Spinal cord (tissue), 10 donors: ENCODE data around the gene HDAC9. TPM values are rescaled to one million over a fixed set of nuclear protein-coding genes. Genes with fewer than 3 reads are reported as not detected.
A peak's percentile ranks its signal among the peaks of the same experiment; 100 is the strongest.
"Not testable (repeated sequence)": the region's sequence is repeated elsewhere in the genome, so short reads cannot be mapped to it uniquely, and the experiment has no call there.

ENCODE experiments used
- DNase-seq, 6 donors: peaks; one replicate each; pipeline versions ENCODE4 v3.0.0 to v3.0.0-alpha.2; 2013 to 2015; ENCODE audit warnings: low spot score in 6 of 6, low read depth in 4 of 6
- H3K27ac ChIP-seq: one replicate; pipeline ENCODE4 v1.5.1; 2013; ENCODE audit warnings: low read depth, low read length, control low read depth
- H3K27me3 ChIP-seq: one replicate; pipeline ENCODE4 v1.6.1; 2013; ENCODE audit warnings: low read length; ENCODE audit not compliant: control insufficient read depth, insufficient read depth
- H3K36me3 ChIP-seq: one replicate; pipeline ENCODE4 v1.6.1; 2013; ENCODE audit warnings: low read length; ENCODE audit not compliant: control insufficient read depth, insufficient read depth
- H3K4me1 ChIP-seq: one replicate; pipeline ENCODE4 v1.6.1; 2013; ENCODE audit warnings: low read length; ENCODE audit not compliant: control insufficient read depth, insufficient read depth
- H3K4me3 ChIP-seq: one replicate; pipeline ENCODE4 v1.5.1; 2013; ENCODE audit warnings: low read depth, low read length, control low read depth
- H3K9me3 ChIP-seq: one replicate; pipeline ENCODE4 v1.6.1; 2013; ENCODE audit warnings: low read length; ENCODE audit not compliant: control insufficient read depth, insufficient read depth
- WGBS: methylation state at CpG from one replicate; pipeline ENCODE4 v1.1.5; 2013; ENCODE audit warnings: missing lambda C conversion rate; ENCODE audit not compliant: insufficient coverage; 5-methylcytosine and 5-hydroxymethylcytosine counted together
- polyA plus RNA-seq, 2 donors: library from polyadenylated mRNA; unstranded; fragments of 120-200 nt; gene quantifications; one replicate each; pipeline ENCODE4 v1.2.1, GENCODE V29; 2013; ENCODE audit not compliant: insufficient read length in 2 of 2
- total RNA-seq, 2 donors: library from RNA; depleted of rRNA in 1 of 2; stranded (reverse); fragments of 120-200 nt in 1 of 2; fragments of >200 nt in 1 of 2; gene quantifications; one replicate each; pipeline versions ENCODE4 v1.2.3 to v1.2.4, GENCODE V29; 2013 to 2014
- donor health status: healthy.

The HDAC9 gene
- total and polyA plus RNA-seq, 4 donors = 21.4 to 58.5 (median 29.3) TPM

- H3K27ac ChIP-seq, DNase-seq, H3K9me3 ChIP-seq, H3K36me3 ChIP-seq, H3K4me3 ChIP-seq, H3K27me3 ChIP-seq, H3K4me1 ChIP-seq: not testable (repeated sequence)
- WGBS = 91% methylated on average over 15 of the region's 20 CpGs
Observed at GRCh38 chr7:18990700-18991099, 495.2 kb downstream of the HDAC9 start.

- Histone ChIP-seq H3K4me1 (no peaks in the 10 kb centered on the region), H3K9me3 (no peaks in the 10 kb centered on the region), H3K27ac (no peak overlapping the region), H3K27me3 (no peaks in the 10 kb centered on the region), H3K4me3 (no peak overlapping the region), H3K36me3 (no peaks in the 10 kb centered on the region)
- WGBS = no CpG with 5 or more reads among the region's 3 CpGs
- no peak for DNase-seq
Observed at GRCh38 chr7:18993933-18994668, 498.6 kb downstream of the HDAC9 start.

- Histone ChIP-seq H3K4me1 (no peaks in the 10 kb centered on the region), H3K4me3 (no peak overlapping the region), H3K27me3 (no peaks in the 10 kb centered on the region), H3K9me3 (no peaks in the 10 kb centered on the region), H3K36me3 (no peaks in the 10 kb centered on the region), H3K27ac (no peak overlapping the region)
- WGBS = 75% methylated on average over 1 of the region's 3 CpGs
- DNase-seq = no peak
Observed at GRCh38 chr7:18995270-18995671, 499.7 kb downstream of the HDAC9 start.

- Histone ChIP-seq H3K36me3 (no peaks in the 10 kb centered on the region), H3K27me3 (no peaks in the 10 kb centered on the region), H3K9me3 (no peaks in the 10 kb centered on the region), H3K27ac (no peak overlapping the region), H3K4me3 (no peak overlapping the region), H3K4me1 (no peaks in the 10 kb centered on the region)
- peak in 2 of 6 donors; percentile 50 to 58 for DNase-seq
- 20% methylated on average over 1 of the region's 5 CpGs for WGBS
Observed at GRCh38 chr7:18995811-18996426, 500.4 kb downstream of the HDAC9 start.

- WGBS = 50% methylated on average over 1 of the region's 2 CpGs
- H3K36me3 ChIP-seq = no peaks in the 10 kb centered on the region
- no peak for DNase-seq
- no peaks in the 10 kb centered on the region for H3K4me1 ChIP-seq
- no peaks in the 10 kb centered on the region for H3K27me3 ChIP-seq
- H3K9me3 ChIP-seq = no peaks in the 10 kb centered on the region
- no peak overlapping the region for H3K27ac ChIP-seq
- H3K4me3 ChIP-seq = no peak overlapping the region
Observed at GRCh38 chr7:18996583-18996982, 501.0 kb downstream of the HDAC9 start.

- Histone ChIP-seq H3K9me3 (no peaks in the 10 kb centered on the region), H3K4me1 (no peaks in the 10 kb centered on the region), H3K27me3 (no peaks in the 10 kb centered on the region), H3K36me3 (no peaks in the 10 kb centered on the region), H3K27ac (no peak overlapping the region), H3K4me3 (no peak overlapping the region)
- DNase-seq = no peak
- no CpG with 5 or more reads among the region's 1 CpG for WGBS
Observed at GRCh38 chr7:18997477-18998150, 502.1 kb downstream of the HDAC9 start.

GRCh38 chr7:19000410-19000809, 504.9 kb downstream of the HDAC9 start:
- Histone ChIP-seq H3K27ac (no peak overlapping the region), H3K27me3 (no peaks in the 10 kb centered on the region), H3K9me3 (no peaks in the 10 kb centered on the region), H3K4me1 (no peaks in the 10 kb centered on the region), H3K36me3 (no peaks in the 10 kb centered on the region), H3K4me3 (no peak overlapping the region)
- no CpG with 5 or more reads among the region's 4 CpGs for WGBS
- no peak for DNase-seq

- Histone ChIP-seq H3K27me3 (no peaks in the 10 kb centered on the region), H3K4me3 (no peak overlapping the region), H3K36me3 (no peaks in the 10 kb centered on the region), H3K9me3 (no peaks in the 10 kb centered on the region), H3K27ac (no peak overlapping the region), H3K4me1 (no peaks in the 10 kb centered on the region)
- WGBS = 71% methylated on average over 1 of the region's 1 CpG
- no peak for DNase-seq
Observed at GRCh38 chr7:19001854-19002253, 506.3 kb downstream of the HDAC9 start.

- Histone ChIP-seq H3K4me1 (no peaks in the 10 kb centered on the region), H3K36me3 (no peaks in the 10 kb centered on the region)
- WGBS = 80% methylated on average over 2 of the region's 5 CpGs
Observed at GRCh38 chr7:19009241-19009935, 513.8 kb downstream of the HDAC9 start.

More at GRCh38 chr7:19009241-19009935, 513.8 kb downstream of the HDAC9 start:
- Histone ChIP-seq H3K27ac (no peak overlapping the region), H3K27me3 (no peaks in the 10 kb centered on the region), H3K4me3 (no peak overlapping the region), H3K9me3 (no peaks in the 10 kb centered on the region)
- DNase-seq = peak in 1 of 6 donors; percentile 13
